Endothelial cell of umbilical vein (primary cell): Measurements from ENCODE around the gene AGGF1. TPM values are rescaled to one million over a fixed set of nuclear protein-coding genes. Genes with fewer than 3 reads are reported as not detected.
"Not testable (repeated sequence)": the region's sequence is repeated elsewhere in the genome, so short reads cannot be mapped to it uniquely, and the experiment has no call there.

Experiments
- BruUV-seq: library from RNA; stranded (reverse); fragments of 400-500 nt; replicated peaks from 2 replicates; lab custom pipeline; 2021; lab: Mats Ljungman, UMichigan
- CTCF ChIA-PET: fragments of 300-600, 350-600 bp; sonication (Branson Sonifier 250); formaldehyde crosslinking; loops from one replicate; lab custom pipeline; 2021; ENCODE audit warnings: antibody characterized with exemption, inconsistent platforms; lab: Charles Lee
- POLR2A ChIA-PET: fragments of 300-600, 350-600 bp; sonication (Branson Sonifier 250); formaldehyde crosslinking; loops from one replicate; lab custom pipeline; 2021; ENCODE audit warnings: antibody characterized with exemption, inconsistent platforms; lab: Charles Lee
- DNase-seq: peaks from one replicate; pipeline ENCODE4 v3.0.0-alpha.2; 2011; ENCODE audit warnings: low read depth, low spot score
- FAIRE-seq: peaks from 2 replicates; lab custom pipeline; 2011; peaks lifted over from hg19 to GRCh38; lab: Jason Lieb, UNC
- H2AFZ ChIP-seq: 2 replicates; pipeline ENCODE4 v1.6.0; 2012; ENCODE audit warnings: low read depth, low read length, control low read depth, inconsistent platforms
- H3K27ac ChIP-seq: 2 replicates; pipeline ENCODE4 v1.5.1; 2011; ENCODE audit warnings: low read depth, mild to moderate bottlenecking, control low read depth, low read length, moderate library complexity; ENCODE audit not compliant: insufficient read depth
- H3K27me3 ChIP-seq, 2 experiments: 2 replicates each; pipeline versions ENCODE4 v1.6.0 to v1.6.1; 2011; ENCODE audit warnings: low read length in 2 of 2, mixed read lengths in 1 of 2; ENCODE audit not compliant: control insufficient read depth in 2 of 2, insufficient read depth in 2 of 2
- H3K36me3 ChIP-seq, 2 experiments: 2 replicates in 1 of 2; 3 replicates in 1 of 2; pipeline ENCODE4 v1.5.1; 2011; ENCODE audit warnings: low read length in 2 of 2, mild to moderate bottlenecking in 1 of 2, moderate library complexity in 1 of 2; ENCODE audit not compliant: control insufficient read depth in 2 of 2, insufficient read depth in 2 of 2; ENCODE audit errors: extremely low read depth in 1 of 2
- H3K4me1 ChIP-seq: 3 replicates; pipeline ENCODE4 v1.5.1; 2011; ENCODE audit warnings: mild to moderate bottlenecking, low read length; ENCODE audit not compliant: control insufficient read depth, insufficient read depth; ENCODE audit errors: extremely low read depth
- H3K4me2 ChIP-seq: 2 replicates; pipeline ENCODE4 v1.6.1; 2011; ENCODE audit warnings: low read length, control low read depth, mixed read lengths; ENCODE audit not compliant: insufficient read depth
- H3K4me3 ChIP-seq, 3 experiments: fragments of 200-600 bp in 1 of 3; sonication (generic), shearing (Covaris generic) in 1 of 3; replicated peaks in 1 of 3; 2 replicates each; pipeline ENCODE4 v1.5.1; 2011 to 2016; ENCODE audit warnings: control low read depth in 3 of 3, low read length in 3 of 3, mild to moderate bottlenecking in 2 of 3, inconsistent platforms in 1 of 3, low read depth in 1 of 3, moderate library complexity in 1 of 3; ENCODE audit not compliant: insufficient read depth in 1 of 3
- H3K79me2 ChIP-seq: 2 replicates; pipeline ENCODE4 v1.6.0; 2012; ENCODE audit warnings: low read length, inconsistent platforms; ENCODE audit not compliant: control insufficient read depth, insufficient read depth
- H3K9ac ChIP-seq: replicated peaks from 2 replicates; pipeline ENCODE3; 2011; ENCODE audit warnings: low read length, control low read depth; ENCODE audit not compliant: insufficient read depth; ENCODE audit errors: extremely low read depth
- H3K9me1 ChIP-seq: replicated peaks from 3 replicates; pipeline ENCODE4 v1.6.0; 2011; ENCODE audit warnings: mild to moderate bottlenecking, low read length; ENCODE audit not compliant: control insufficient read depth, insufficient read depth; ENCODE audit errors: extremely low read depth
- H3K9me3 ChIP-seq: replicated peaks from 2 replicates; pipeline ENCODE4 v1.5.1; 2012; ENCODE audit warnings: low read length, inconsistent platforms; ENCODE audit not compliant: control insufficient read depth, insufficient read depth
- H4K20me1 ChIP-seq: replicated peaks from 2 replicates; pipeline ENCODE3; 2011; ENCODE audit warnings: mild to moderate bottlenecking, low read length; ENCODE audit not compliant: control insufficient read depth, insufficient read depth; ENCODE audit errors: extremely low read depth
- CTCF ChIP-seq, 2 donors: IDR thresholded peaks; 1 replicate in 1 of 2; 2 replicates in 1 of 2; pipeline ENCODE4 v1.5.1; 2011; ENCODE audit warnings: low read length in 2 of 2, mild to moderate bottlenecking in 2 of 2, moderate library complexity in 2 of 2, control low read depth in 1 of 2, inconsistent platforms in 1 of 2, low read depth in 1 of 2; ENCODE audit not compliant: insufficient read depth in 1 of 2; ENCODE audit errors: extremely low read depth in 1 of 2
- EZH2 ChIP-seq: IDR thresholded peaks from 2 replicates; pipeline ENCODE4 v1.6.1; 2012; ENCODE audit warnings: borderline replicate concordance, low read depth, mild to moderate bottlenecking, moderate library complexity, low read length, inconsistent platforms; ENCODE audit not compliant: severe bottlenecking
- FOS ChIP-seq: IDR thresholded peaks from 2 replicates; pipeline ENCODE4 v1.6.1; 2011; ENCODE audit warnings: mild to moderate bottlenecking, low read length, moderate library complexity, borderline replicate concordance; ENCODE audit not compliant: insufficient read depth
- GATA2 ChIP-seq: IDR thresholded peaks from 2 replicates; pipeline ENCODE4 v1.7.0; 2011; ENCODE audit warnings: low read depth, mild to moderate bottlenecking, moderate library complexity, mixed read lengths, low read length; ENCODE audit not compliant: insufficient read length, insufficient read depth
- JUN ChIP-seq: IDR thresholded peaks from 2 replicates; pipeline ENCODE4 v1.6.1; 2011; ENCODE audit warnings: borderline replicate concordance, low read depth; ENCODE audit not compliant: insufficient read length, insufficient read depth
- MAX ChIP-seq: IDR thresholded peaks from 2 replicates; pipeline ENCODE4 v1.6.1; 2011; ENCODE audit not compliant: insufficient read depth, insufficient read length
- MYC ChIP-seq: IDR thresholded peaks from one replicate; pipeline ENCODE4 v1.6.1; 2011; ENCODE audit warnings: mild to moderate bottlenecking, low read depth, low read length
- POLR2A ChIP-seq: IDR thresholded peaks from 2 replicates; pipeline ENCODE4 v1.6.1; 2012; ENCODE audit warnings: low read depth, mild to moderate bottlenecking, control low read depth, low read length
- POLR2AphosphoS5 ChIP-seq: IDR thresholded peaks from 2 replicates; pipeline ENCODE4 v1.6.1; 2012; ENCODE audit warnings: low read depth, mild to moderate bottlenecking, control low read depth, low read length, moderate library complexity; ENCODE audit not compliant: insufficient read depth
- dilution Hi-C: fragments of 300-500 bp; cut with MboI; formaldehyde crosslinking; loops from one replicate; pipeline ENCODE4 v1.15.0; 2019; ENCODE audit warnings: low sequenced_read_pairs; ENCODE audit not compliant: extremely low pct_ligation_motif_present
- intact Hi-C: fragments of 100-400 bp; cut with micrococcal nuclease; formaldehyde crosslinking; loops from one replicate; pipeline ENCODE4 v1.10.0; 2022
- polyA plus RNA-seq, 4 experiments: library from polyadenylated mRNA; depleted of rRNA in 3 of 4; stranded (reverse) in 3 of 4; unstranded in 1 of 4; fragments of >200 nt; gene quantifications; 2 replicates each; pipeline versions ENCODE4 v1.2.1 to v1.2.3, GENCODE V29; 2011 to 2012; ENCODE audit warnings: missing spikeins in 1 of 4
- total RNA-seq: library from RNA; stranded (reverse); gene quantifications from 2 replicates; pipeline ENCODE4 v1.2.3, GENCODE V29; 2021

The AGGF1 gene
- total and polyA plus RNA-seq, 2 donors (not counting 3 experiments of a cell fraction or from before 2014, with no cell fraction given) = 6.7 to 19.9 TPM

- no TSS peak for BruUV-seq
Observed at GRCh38 chr5:77077829-77078176, 47.6 kb downstream of the AGGF1 start.

GRCh38 chr5:77080479-77080878 is 50.3 kb downstream of the AGGF1 start:
- dilution Hi-C loops, H3K4me2 ChIP-seq, H3K27ac ChIP-seq, H3K9me1 ChIP-seq, H3K9me3 ChIP-seq, H3K27me3 ChIP-seq, H3K36me3 ChIP-seq, BruUV-seq, H2AFZ ChIP-seq, CTCF ChIA-PET, H4K20me1 ChIP-seq, H3K9ac ChIP-seq, H3K4me3 ChIP-seq, H3K4me1 ChIP-seq, FAIRE-seq, DNase-seq, intact Hi-C loops, POLR2A ChIA-PET, H3K79me2 ChIP-seq: not testable (repeated sequence)

More at GRCh38 chr5:77077829-77078176, 47.6 kb downstream of the AGGF1 start:
- POLR2A ChIA-PET = interaction anchor here (0.7 kb wide), 1 partner anchor 10 kb away, joined by 3 read pairs; no protein-coding TSS in a partner anchor
- DNase-seq (no peak), FAIRE-seq (peak; percentile 67)
- Histone ChIP-seq H3K4me3 (peak overlapping the region in 1 of 3 experiments; percentile 9), H3K27me3 (no peaks in the 10 kb centered on the region), H2AFZ (peak overlapping the region; percentile 68), H3K36me3 (peaks cover 0 to 2% of the 10 kb centered on the region in 2 experiments), H3K9me1 (no peaks in the 10 kb centered on the region), H3K9me3 (no peaks in the 10 kb centered on the region), H3K4me2 (peak overlapping the region; percentile 57), H3K9ac (no peak overlapping the region), H3K4me1 (peaks cover 3% of the 10 kb centered on the region), H4K20me1 (no peaks in the 10 kb centered on the region), H3K79me2 (no peaks in the 10 kb centered on the region), H3K27ac (no peak overlapping the region)
- TF ChIP-seq CTCF (IDR thresholded peaks at IDR 0.05; ENCODE audit: extremely low read depth in 1 of 2, insufficient read depth in 1 of 2, low read depth in 1 of 2, low read length in 2 of 2) (no peak), MYC (no peak), MAX (no peak), FOS (no peak), POLR2A (no peak), POLR2AphosphoS5 (no peak), JUN (no peak), GATA2 (no peak), EZH2 (no peak)
- CTCF ChIA-PET = interaction anchor here (0.8 to 2.7 kb wide), 23 partner anchors 9 to 973 kb away, joined by 3 to 82 read pairs (median 7); partner anchors contain the start of genes AGGF1, WDR41 and ZBED3
- intact Hi-C loops (loop anchor here (1.0 to 2.0 kb wide), 6 partner anchors 8 to 477 kb away; partner anchors contain the start of genes AGGF1 and WDR41), dilution Hi-C loops (no loop called here)
